Keratinocyte (primary cell): ENCODE results near the gene ANKRD55. TPM values are rescaled to one million over a fixed set of nuclear protein-coding genes. Genes with fewer than 3 reads are reported as not detected.

Experiments used
- DNase-seq: peaks from one replicate; pipeline ENCODE4 v3.0.0-alpha.2; 2011; ENCODE audit warnings: low read depth, missing footprints, low spot score
- FAIRE-seq: peaks from 2 replicates; lab custom pipeline; 2011; peaks lifted over from hg19 to GRCh38; lab: Jason Lieb, UNC
- H2AFZ ChIP-seq: 2 replicates; pipeline ENCODE4 v1.6.0; 2012; ENCODE audit warnings: low read length, control low read depth, inconsistent platforms; ENCODE audit not compliant: control insufficient read depth
- H3K27ac ChIP-seq: 2 replicates; pipeline ENCODE4 v1.5.1; 2011; ENCODE audit warnings: low read length; ENCODE audit not compliant: control insufficient read depth, insufficient read depth
- H3K27me3 ChIP-seq: 3 replicates; pipeline ENCODE4 v1.6.0; 2011; ENCODE audit warnings: low read length; ENCODE audit not compliant: control insufficient read depth, insufficient read depth; ENCODE audit errors: extremely low read depth
- H3K36me3 ChIP-seq, 2 experiments: 2 replicates in 1 of 2; 3 replicates in 1 of 2; pipeline ENCODE4 v1.5.1; 2011; ENCODE audit warnings: low read length in 2 of 2, mild to moderate bottlenecking in 1 of 2; ENCODE audit not compliant: control insufficient read depth in 2 of 2, insufficient read depth in 2 of 2; ENCODE audit errors: extremely low read depth in 1 of 2
- H3K4me1 ChIP-seq: 3 replicates; pipeline ENCODE4 v1.5.1; 2011; ENCODE audit warnings: low read length; ENCODE audit not compliant: control insufficient read depth, insufficient read depth; ENCODE audit errors: extremely low read depth
- H3K4me2 ChIP-seq: 3 replicates; pipeline ENCODE4 v1.6.0; 2011; ENCODE audit warnings: low read depth, low read length; ENCODE audit not compliant: control insufficient read depth, insufficient read depth; ENCODE audit errors: extremely low read depth
- H3K4me3 ChIP-seq, 3 experiments: fragments of 200-600 bp in 1 of 3; sonication (generic) in 1 of 3; 2 replicates in 2 of 3; 3 replicates in 1 of 3; pipeline ENCODE4 v1.5.1; 2011 to 2016; ENCODE audit warnings: low read length in 3 of 3, mild to moderate bottlenecking in 3 of 3, control low read depth in 2 of 3, inconsistent platforms in 1 of 3, low read depth in 1 of 3, mixed read lengths in 1 of 3, mixed run types in 1 of 3, moderate library complexity in 1 of 3; ENCODE audit not compliant: control insufficient read depth in 2 of 3, insufficient read depth in 2 of 3; ENCODE audit errors: extremely low read depth in 1 of 3
- H3K79me2 ChIP-seq: 2 replicates; pipeline ENCODE4 v1.6.0; 2012; ENCODE audit warnings: low read length; ENCODE audit not compliant: control insufficient read depth, insufficient read depth
- H3K9ac ChIP-seq: 3 replicates; pipeline ENCODE4 v1.6.0; 2011; ENCODE audit warnings: low read length; ENCODE audit not compliant: control insufficient read depth, insufficient read depth; ENCODE audit errors: extremely low read depth
- H3K9me1 ChIP-seq: 3 replicates; pipeline ENCODE4 v1.6.0; 2011; ENCODE audit warnings: low read length; ENCODE audit not compliant: control insufficient read depth, insufficient read depth; ENCODE audit errors: extremely low read depth
- H3K9me3 ChIP-seq: 2 replicates; pipeline ENCODE4 v1.5.1; 2012; ENCODE audit warnings: low read depth, low read length; ENCODE audit not compliant: control insufficient read depth
- H4K20me1 ChIP-seq: 3 replicates; pipeline ENCODE4 v1.6.0; 2011; ENCODE audit warnings: low read length; ENCODE audit not compliant: control insufficient read depth, insufficient read depth; ENCODE audit errors: extremely low read depth
- CTCF ChIP-seq, 3 experiments: IDR thresholded peaks in 1 of 3; conservative IDR thresholded peaks in 1 of 3; optimal IDR thresholded peaks in 1 of 3; 2 replicates in 2 of 3; 3 replicates in 1 of 3; pipeline versions ENCODE3 to v1.5.1; 2011; ENCODE audit warnings: low read length in 3 of 3, mild to moderate bottlenecking in 3 of 3, moderate library complexity in 2 of 3, control low read depth in 1 of 3, inconsistent platforms in 1 of 3; ENCODE audit not compliant: insufficient read depth in 2 of 3; ENCODE audit errors: extremely low read depth in 1 of 3
- EZH2 ChIP-seq: IDR thresholded peaks from one replicate; pipeline ENCODE4 v1.6.1; 2012; ENCODE audit warnings: inconsistent platforms, mild to moderate bottlenecking, low read length, moderate library complexity
- dilution Hi-C: fragments of 300-500 bp; cut with MboI; formaldehyde crosslinking; loops from one replicate; pipeline ENCODE4 v1.7.0; 2020; ENCODE audit warnings: low sequenced_read_pairs; ENCODE audit not compliant: extremely low pct_ligation_motif_present
- polyA plus RNA-seq, 5 experiments: library from polyadenylated mRNA; depleted of rRNA in 3 of 5; stranded (reverse) in 3 of 5; stranded (forward) in 1 of 5; unstranded in 1 of 5; fragments of >200 nt; gene quantifications; 1 replicate in 1 of 5; 2 replicates in 3 of 5; 3 replicates in 1 of 5; pipeline versions ENCODE4 v1.2.1 to v1.2.3, GENCODE V29; 2011 to 2012; ENCODE audit warnings: missing spikeins in 2 of 5, low read depth in 1 of 5, low replicate concordance in 1 of 5

ANKRD55 gene
- polyA plus RNA-seq, 1 donor (not counting 4 experiments of a cell fraction or from before 2014, with no cell fraction given), result not detected

GRCh38 chr5:56185768-56186311 is 47.3 kb downstream of the ANKRD55 start:
- Histone ChIP-seq H4K20me1 (no peaks in the 10 kb centered on the region), H3K4me2 (no peak overlapping the region), H3K27me3 (no peaks in the 10 kb centered on the region), H3K4me1 (no peaks in the 10 kb centered on the region), H3K36me3 (no peaks in the 10 kb centered on the region), H3K9me3 (no peaks in the 10 kb centered on the region), H3K4me3 (no peak overlapping the region), H3K79me2 (no peaks in the 10 kb centered on the region), H2AFZ (no peak overlapping the region), H3K9me1 (no peaks in the 10 kb centered on the region), H3K9ac (no peak overlapping the region), H3K27ac (no peak overlapping the region)
- DNase-seq, result no peak
- FAIRE-seq, result no peak
- no peak for TF ChIP-seq EZH2
- TF ChIP-seq CTCF (optimal IDR thresholded peaks at IDR 0.05 in 1 of 3, IDR thresholded peaks at IDR 0.05 in 1 of 3, conservative IDR thresholded peaks at IDR 0.05 in 1 of 3; ENCODE audit: extremely low read depth in 1 of 3, insufficient read depth in 2 of 3, low read length in 3 of 3), result no peak
- dilution Hi-C loops, result no loop called here

GRCh38 chr5:56183506-56183905 is 49.6 kb downstream of the ANKRD55 start:
- dilution Hi-C loops, result no loop called here
- FAIRE-seq (peak; percentile 61), DNase-seq (peak; percentile 25)
- Histone ChIP-seq H3K27me3 (no peaks in the 10 kb centered on the region), H3K36me3 (no peaks in the 10 kb centered on the region), H3K4me3 (no peak overlapping the region), H3K27ac (no peak overlapping the region), H2AFZ (no peak overlapping the region), H3K4me2 (no peak overlapping the region), H3K9me3 (no peaks in the 10 kb centered on the region), H4K20me1 (no peaks in the 10 kb centered on the region), H3K9ac (no peak overlapping the region), H3K79me2 (no peaks in the 10 kb centered on the region), H3K4me1 (no peaks in the 10 kb centered on the region), H3K9me1 (no peaks in the 10 kb centered on the region)
- TF ChIP-seq CTCF (optimal IDR thresholded peaks at IDR 0.05 in 1 of 3, IDR thresholded peaks at IDR 0.05 in 1 of 3, conservative IDR thresholded peaks at IDR 0.05 in 1 of 3; ENCODE audit: extremely low read depth in 1 of 3, insufficient read depth in 2 of 3, low read length in 3 of 3) (no peak), EZH2 (no peak)
